ENCODE results near the gene UBXN4. TPM values are rescaled to one million over a fixed set of nuclear protein-coding genes. Genes with fewer than 3 reads are reported as not detected.
A peak's percentile ranks its signal among the peaks of the same experiment; 100 is the strongest.

Gene UBXN4
- total RNA-seq, 1 experiment from 2014 or later: 65.4 TPM

- Histone ChIP-seq H2BK12ac (ENCODE audit: insufficient read length, low read depth, low read length) (no peak overlapping the region), H3K18ac (ENCODE audit: insufficient read length, low read depth, low read length) (no peak overlapping the region), H3K27me3 (ENCODE audit: insufficient read depth, low read length) (no peaks in the 10 kb centered on the region), H4K8ac (replicated peaks; ENCODE audit: insufficient read length, low read depth, low read length) (no peak overlapping the region), H3K23me2 (ENCODE audit: insufficient read length, low read depth, low read length, poor library complexity, severe bottlenecking) (no peaks in the 10 kb centered on the region), H3K4me1 (ENCODE audit: insufficient read depth, low read length) (no peaks in the 10 kb centered on the region), H3K56ac (ENCODE audit: insufficient read length, low read depth, low read length) (no peak overlapping the region), H3K79me2 (ENCODE audit: insufficient read depth, low read length) (no peaks in the 10 kb centered on the region), H4K5ac (ENCODE audit: insufficient read length, low read depth, low read length) (no peak overlapping the region), H3K9ac (ENCODE audit: extremely low read depth, insufficient read length, low read length) (no peak overlapping the region), H3K23ac (ENCODE audit: insufficient read length, low read depth, low read length) (no peak overlapping the region), H2BK20ac (ENCODE audit: low read depth, low read length, poor library complexity, severe bottlenecking) (no peak overlapping the region), H3K27ac (ENCODE audit: insufficient read length, low read depth, low read length) (no peak overlapping the region), H3K9me3 (ENCODE audit: control insufficient read depth, low read depth, low read length) (no peaks in the 10 kb centered on the region), H4K91ac (ENCODE audit: insufficient read length, low read depth, low read length) (no peak overlapping the region), H2BK15ac (ENCODE audit: low read depth, low read length) (no peak overlapping the region), H2AK5ac (ENCODE audit: insufficient read length, low read length) (no peak overlapping the region), H3T11ph (ENCODE audit: low read length) (no peak overlapping the region), H3K79me1 (ENCODE audit: insufficient read depth, low read depth, low read length, poor library complexity, severe bottlenecking) (no peaks in the 10 kb centered on the region), H2BK120ac (ENCODE audit: low read depth, low read length, poor library complexity, severe bottlenecking) (no peak overlapping the region), H3K14ac (ENCODE audit: insufficient read depth, low read length) (no peak overlapping the region), H3K4ac (ENCODE audit: low read depth, low read length) (no peak overlapping the region), H4K20me1 (ENCODE audit: control insufficient read depth, insufficient read depth, insufficient read length) (no peaks in the 10 kb centered on the region), H3K4me2 (ENCODE audit: insufficient read depth, insufficient read length, low read length) (no peak overlapping the region), H2BK5ac (ENCODE audit: insufficient read length, low read length) (no peak overlapping the region), H2AFZ (ENCODE audit: low read length) (no peak overlapping the region)
- Mint-ChIP-seq H3K9me3 (no peaks in the 10 kb centered on the region), H3K4me3 (no peak overlapping the region), H3K36me3 (ENCODE audit: insufficient read depth in 1 of 3, low read depth in 3 of 3) (no peaks in the 10 kb centered on the region), H3K27ac (peak overlapping the region in 1 of 3 experiments; percentile 24; a peak in 1 of 7 replicates), H3K4me1 (peaks cover 10 to 15% of the 10 kb centered on the region in 2 experiments), H3K27me3 (ENCODE audit: low read depth) (peaks cover 2% of the 10 kb centered on the region)
- TF ChIP-seq, protein P1, sequence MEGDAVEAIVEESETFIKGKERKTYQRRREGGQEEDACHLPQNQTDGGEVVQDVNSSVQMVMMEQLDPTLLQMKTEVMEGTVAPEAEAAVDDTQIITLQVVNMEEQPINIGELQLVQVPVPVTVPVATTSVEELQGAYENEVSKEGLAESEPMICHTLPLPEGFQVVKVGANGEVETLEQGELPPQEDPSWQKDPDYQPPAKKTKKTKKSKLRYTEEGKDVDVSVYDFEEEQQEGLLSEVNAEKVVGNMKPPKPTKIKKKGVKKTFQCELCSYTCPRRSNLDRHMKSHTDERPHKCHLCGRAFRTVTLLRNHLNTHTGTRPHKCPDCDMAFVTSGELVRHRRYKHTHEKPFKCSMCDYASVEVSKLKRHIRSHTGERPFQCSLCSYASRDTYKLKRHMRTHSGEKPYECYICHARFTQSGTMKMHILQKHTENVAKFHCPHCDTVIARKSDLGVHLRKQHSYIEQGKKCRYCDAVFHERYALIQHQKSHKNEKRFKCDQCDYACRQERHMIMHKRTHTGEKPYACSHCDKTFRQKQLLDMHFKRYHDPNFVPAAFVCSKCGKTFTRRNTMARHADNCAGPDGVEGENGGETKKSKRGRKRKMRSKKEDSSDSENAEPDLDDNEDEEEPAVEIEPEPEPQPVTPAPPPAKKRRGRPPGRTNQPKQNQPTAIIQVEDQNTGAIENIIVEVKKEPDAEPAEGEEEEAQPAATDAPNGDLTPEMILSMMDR (conservative IDR thresholded peaks at IDR 0.05): no peak; the same call in 2 of the 3 replicates
- DNase-seq: no peak
- WGBS (ENCODE audit: extremely low coverage, insufficient read length, low lambda C conversion rate): no CpG with 5 or more reads among the region's 7 CpGs
Observed at GRCh38 chr2:135792401-135793150, 50.9 kb downstream of the UBXN4 start.

All from H9 (cell line).